ENCODE data around the gene UBTD1. TPM values are rescaled to one million over a fixed set of nuclear protein-coding genes. Genes with fewer than 3 reads are reported as not detected.

Gene UBTD1
- polyA plus RNA-seq, 4 donors: 1.1 to 7.6 (median 4.8) TPM

- DNase-seq (no peak), FAIRE-seq (no peak)
- no peaks in the 10 kb centered on the region for H3K27me3 ChIP-seq (ENCODE audit: control insufficient read depth in 3 of 3, insufficient read depth in 3 of 3, low read length in 3 of 3)
- no peak overlapping the region for H3K27ac ChIP-seq (ENCODE audit: low read depth in 1 of 3, low read length in 2 of 3)
- WGBS, 3 donors: 86 to 90% (median 89%) methylated on average over 10 of the region's 10 CpGs
- no peak overlapping the region for H3K4me3 ChIP-seq (ENCODE audit: low read depth in 1 of 3, low read length in 3 of 3)
- H3K9me3 ChIP-seq (ENCODE audit: control insufficient read depth in 2 of 2, insufficient read depth in 1 of 2, low read depth in 1 of 2, low read length in 1 of 2): no peaks in the 10 kb centered on the region
- H3K4me1 ChIP-seq (ENCODE audit: control insufficient read depth in 3 of 3, insufficient read depth in 2 of 3, low read depth in 1 of 3, low read length in 2 of 3): no peaks in the 10 kb centered on the region
- H3K36me3 ChIP-seq (ENCODE audit: control insufficient read depth in 3 of 3, insufficient read depth in 2 of 3, low read depth in 1 of 3, low read length in 3 of 3): no peaks in the 10 kb centered on the region
Observed at GRCh38 chr10:97531401-97531986, 32.8 kb downstream of the UBTD1 start.

GRCh38 chr10:97532935-97533671 is 34.4 kb downstream of the UBTD1 start:
- DNase-seq (no peak), FAIRE-seq (no peak)
- Histone ChIP-seq H3K4me1 (ENCODE audit: control insufficient read depth in 3 of 3, insufficient read depth in 2 of 3, low read depth in 1 of 3, low read length in 2 of 3) (no peaks in the 10 kb centered on the region), H3K27me3 (ENCODE audit: control insufficient read depth in 3 of 3, insufficient read depth in 3 of 3, low read length in 3 of 3) (no peaks in the 10 kb centered on the region), H3K4me3 (ENCODE audit: low read depth in 1 of 3, low read length in 3 of 3) (no peak overlapping the region), H3K9me3 (ENCODE audit: control insufficient read depth in 2 of 2, insufficient read depth in 1 of 2, low read depth in 1 of 2, low read length in 1 of 2) (no peaks in the 10 kb centered on the region), H3K36me3 (ENCODE audit: control insufficient read depth in 3 of 3, insufficient read depth in 2 of 3, low read depth in 1 of 3, low read length in 3 of 3) (peaks cover 0 to 2% (median 0%) of the 10 kb centered on the region in 3 donors), H3K27ac (ENCODE audit: low read depth in 1 of 3, low read length in 2 of 3) (no peak overlapping the region)
- whole genome bisulfite sequencing, 3 donors: 80 to 84% (median 81%) methylated on average over 12 of the region's 12 CpGs

GRCh38 chr10:97533888-97534287 is 35.2 kb downstream of the UBTD1 start:
- DNase-seq (no peak), FAIRE-seq (no peak)
- Histone ChIP-seq H3K4me3 (ENCODE audit: low read depth in 1 of 3, low read length in 3 of 3) (no peak overlapping the region), H3K27me3 (ENCODE audit: control insufficient read depth in 3 of 3, insufficient read depth in 3 of 3, low read length in 3 of 3) (no peaks in the 10 kb centered on the region), H3K36me3 (ENCODE audit: control insufficient read depth in 3 of 3, insufficient read depth in 2 of 3, low read depth in 1 of 3, low read length in 3 of 3) (peaks cover 0 to 2% (median 0%) of the 10 kb centered on the region in 3 donors), H3K9me3 (ENCODE audit: control insufficient read depth in 2 of 2, insufficient read depth in 1 of 2, low read depth in 1 of 2, low read length in 1 of 2) (no peaks in the 10 kb centered on the region), H3K4me1 (ENCODE audit: control insufficient read depth in 3 of 3, insufficient read depth in 2 of 3, low read depth in 1 of 3, low read length in 2 of 3) (no peaks in the 10 kb centered on the region), H3K27ac (ENCODE audit: low read depth in 1 of 3, low read length in 2 of 3) (no peak overlapping the region)
- WGBS, 3 donors: 73 to 84% (median 81%) methylated on average over 6 of the region's 6 CpGs

- Histone ChIP-seq H3K4me1 (ENCODE audit: control insufficient read depth in 3 of 3, insufficient read depth in 2 of 3, low read depth in 1 of 3, low read length in 2 of 3) (no peaks in the 10 kb centered on the region), H3K27me3 (ENCODE audit: control insufficient read depth in 3 of 3, insufficient read depth in 3 of 3, low read length in 3 of 3) (no peaks in the 10 kb centered on the region), H3K36me3 (ENCODE audit: control insufficient read depth in 3 of 3, insufficient read depth in 2 of 3, low read depth in 1 of 3, low read length in 3 of 3) (peaks cover 0 to 2% (median 0%) of the 10 kb centered on the region in 3 donors), H3K9me3 (ENCODE audit: control insufficient read depth in 2 of 2, insufficient read depth in 1 of 2, low read depth in 1 of 2, low read length in 1 of 2) (no peaks in the 10 kb centered on the region), H3K27ac (ENCODE audit: low read depth in 1 of 3, low read length in 2 of 3) (no peak overlapping the region), H3K4me3 (ENCODE audit: low read depth in 1 of 3, low read length in 3 of 3) (no peak overlapping the region)
- FAIRE-seq (no peak), DNase-seq (peak; percentile 17 to 36)
- WGBS, 3 donors: 68 to 79% (median 77%) methylated on average over 6 of the region's 6 CpGs
Observed at GRCh38 chr10:97534746-97535367, 36.1 kb downstream of the UBTD1 start.

GRCh38 chr10:97537186-97537869 is 38.6 kb downstream of the UBTD1 start:
- Histone ChIP-seq H3K9me3 (ENCODE audit: control insufficient read depth in 2 of 2, insufficient read depth in 1 of 2, low read depth in 1 of 2, low read length in 1 of 2) (no peaks in the 10 kb centered on the region), H3K27me3 (ENCODE audit: control insufficient read depth in 3 of 3, insufficient read depth in 3 of 3, low read length in 3 of 3) (no peaks in the 10 kb centered on the region), H3K4me1 (ENCODE audit: control insufficient read depth in 3 of 3, insufficient read depth in 2 of 3, low read depth in 1 of 3, low read length in 2 of 3) (peaks cover 0 to 1% (median 0%) of the 10 kb centered on the region in 3 donors), H3K27ac (ENCODE audit: low read depth in 1 of 3, low read length in 2 of 3) (no peak overlapping the region), H3K4me3 (ENCODE audit: low read depth in 1 of 3, low read length in 3 of 3) (no peak overlapping the region), H3K36me3 (ENCODE audit: control insufficient read depth in 3 of 3, insufficient read depth in 2 of 3, low read depth in 1 of 3, low read length in 3 of 3) (peaks cover 0 to 2% (median 0%) of the 10 kb centered on the region in 3 donors)
- no peak for DNase-seq
- FAIRE-seq: no peak
- WGBS, 3 donors: 89 to 92% (median 90%) methylated on average over 5 of the region's 5 CpGs

- H3K9me3 ChIP-seq (ENCODE audit: control insufficient read depth in 2 of 2, insufficient read depth in 1 of 2, low read depth in 1 of 2, low read length in 1 of 2): no peaks in the 10 kb centered on the region
- no peak overlapping the region for H3K4me3 ChIP-seq (ENCODE audit: low read depth in 1 of 3, low read length in 3 of 3)
- H3K27me3 ChIP-seq (ENCODE audit: control insufficient read depth in 3 of 3, insufficient read depth in 3 of 3, low read length in 3 of 3): no peaks in the 10 kb centered on the region
- WGBS, 3 donors: 87 to 93% (median 89%) methylated on average over 4 of the region's 4 CpGs
- FAIRE-seq (no peak), DNase-seq (no peak)
- peaks cover 0 to 2% (median 0%) of the 10 kb centered on the region in 3 donors for H3K36me3 ChIP-seq (ENCODE audit: control insufficient read depth in 3 of 3, insufficient read depth in 2 of 3, low read depth in 1 of 3, low read length in 3 of 3)
- peaks cover 0 to 5% (median 0%) of the 10 kb centered on the region in 3 donors for H3K4me1 ChIP-seq (ENCODE audit: control insufficient read depth in 3 of 3, insufficient read depth in 2 of 3, low read depth in 1 of 3, low read length in 2 of 3)
- no peak overlapping the region for H3K27ac ChIP-seq (ENCODE audit: low read depth in 1 of 3, low read length in 2 of 3)
Observed at GRCh38 chr10:97538411-97538810, 39.7 kb downstream of the UBTD1 start.

GRCh38 chr10:97538839-97539238 is 40.1 kb downstream of the UBTD1 start:
- no peaks in the 10 kb centered on the region for H3K27me3 ChIP-seq (ENCODE audit: control insufficient read depth in 3 of 3, insufficient read depth in 3 of 3, low read length in 3 of 3)
- no peak overlapping the region for H3K27ac ChIP-seq (ENCODE audit: low read depth in 1 of 3, low read length in 2 of 3)
- peaks cover 0 to 2% (median 0%) of the 10 kb centered on the region in 3 donors for H3K36me3 ChIP-seq (ENCODE audit: control insufficient read depth in 3 of 3, insufficient read depth in 2 of 3, low read depth in 1 of 3, low read length in 3 of 3)
- H3K4me3 ChIP-seq (ENCODE audit: low read depth in 1 of 3, low read length in 3 of 3): no peak overlapping the region
- 86 to 98% (median 91%) methylated on average over 4 of the region's 4 CpGs for WGBS, 3 donors
- H3K9me3 ChIP-seq (ENCODE audit: control insufficient read depth in 2 of 2, insufficient read depth in 1 of 2, low read depth in 1 of 2, low read length in 1 of 2): no peaks in the 10 kb centered on the region
- peaks cover 0 to 5% (median 0%) of the 10 kb centered on the region in 3 donors for H3K4me1 ChIP-seq (ENCODE audit: control insufficient read depth in 3 of 3, insufficient read depth in 2 of 3, low read depth in 1 of 3, low read length in 2 of 3)
- DNase-seq: no peak
- FAIRE-seq: no peak

- 68 to 78% (median 77%) methylated on average over 6 of the region's 6 CpGs for WGBS, 3 donors
- Histone ChIP-seq H3K27me3 (ENCODE audit: control insufficient read depth in 3 of 3, insufficient read depth in 3 of 3, low read length in 3 of 3) (no peaks in the 10 kb centered on the region), H3K27ac (ENCODE audit: low read depth in 1 of 3, low read length in 2 of 3) (no peak overlapping the region), H3K9me3 (ENCODE audit: control insufficient read depth in 2 of 2, insufficient read depth in 1 of 2, low read depth in 1 of 2, low read length in 1 of 2) (no peaks in the 10 kb centered on the region), H3K36me3 (ENCODE audit: control insufficient read depth in 3 of 3, insufficient read depth in 2 of 3, low read depth in 1 of 3, low read length in 3 of 3) (peaks cover 0 to 2% (median 0%) of the 10 kb centered on the region in 3 donors), H3K4me3 (ENCODE audit: low read depth in 1 of 3, low read length in 3 of 3) (no peak overlapping the region), H3K4me1 (ENCODE audit: control insufficient read depth in 3 of 3, insufficient read depth in 2 of 3, low read depth in 1 of 3, low read length in 2 of 3) (peaks cover 0 to 5% (median 0%) of the 10 kb centered on the region in 3 donors)
- DNase-seq (no peak), FAIRE-seq (no peak)
Observed at GRCh38 chr10:97539523-97540200, 40.9 kb downstream of the UBTD1 start.
